HCT116 (cell line): ENCODE data around the gene PIGC. TPM values are rescaled to one million over a fixed set of nuclear protein-coding genes. Genes with fewer than 3 reads are reported as not detected.

Experiments used
- ATAC-seq: fragments of 200-7000 bp; cut with Tn5 transposase; 2 replicates; pipeline ENCODE4 v1.9.1; 2020; ENCODE audit warnings: mild to moderate bottlenecking, moderate library complexity
- BruUV-seq: library from RNA; stranded (reverse); fragments of 400-500 nt; replicated peaks from 2 replicates; lab custom pipeline; 2021; lab: Mats Ljungman, UMichigan
- CTCF ChIA-PET: fragments of 300-600 bp; sonication (Branson Sonifier 250); formaldehyde crosslinking; loops from one replicate; lab custom pipeline; 2021; ENCODE audit warnings: antibody characterized with exemption; lab: Charles Lee
- POLR2A ChIA-PET: fragments of 300-600, 350-600 bp; sonication (Branson Sonifier 250); formaldehyde crosslinking; loops from one replicate; lab custom pipeline; 2021; ENCODE audit warnings: antibody characterized with exemption; lab: Charles Lee
- RAD21 ChIA-PET, 2 experiments: fragments of 300-600 bp; sonication (Branson Sonifier 250); formaldehyde crosslinking; loops; one replicate each; lab custom pipeline; 2023; ENCODE audit warnings: low total read pairs in 2 of 2; ENCODE audit not compliant: uncharacterized antibody in 2 of 2, unreplicated experiment in 2 of 2, low non-redundant PET in 1 of 2; lab: Charles Lee
- DNase-seq: peaks from one replicate; pipeline ENCODE4 v3.0.0-alpha.2; 2010; ENCODE audit warnings: low read depth, low spot score
- H2AFZ ChIP-seq: fragments of 200-600 bp; shearing (Covaris generic), sonication (generic); 2 replicates; pipeline ENCODE4 v1.6.1; 2017; ENCODE audit warnings: low read depth, mixed run types, mixed read lengths, antibody characterized with exemption, low read length; ENCODE audit not compliant: poor library complexity, severe bottlenecking
- H3K27ac ChIP-seq: 2 replicates; pipeline ENCODE4 v1.5.1; 2012; ENCODE audit warnings: low read depth, low read length
- H3K27me3 ChIP-seq: fragments of 200-600 bp; sonication (generic); 2 replicates; pipeline ENCODE4 v1.6.1; 2016; ENCODE audit warnings: mixed run types, low read length, mixed read lengths; ENCODE audit not compliant: insufficient read depth
- H3K36me3 ChIP-seq, 2 experiments: fragments of 200-500 bp in 1 of 2; fragments of 200-600 bp in 1 of 2; sonication (Bioruptor generic) in 1 of 2; sonication (generic) in 1 of 2; 2 replicates each; pipeline versions ENCODE4 v1.5.1 to v1.6.1; 2014 to 2016; ENCODE audit warnings: low read length in 2 of 2, inconsistent platforms in 1 of 2, mixed read lengths in 1 of 2, mixed run types in 1 of 2; ENCODE audit not compliant: insufficient read depth in 2 of 2, control insufficient read depth in 1 of 2
- H3K4me1 ChIP-seq, 2 experiments: fragments of 200-600 bp in 1 of 2; sonication (generic) in 1 of 2; 2 replicates each; pipeline versions ENCODE4 v1.5.1 to v1.6.1; 2012 to 2017; ENCODE audit warnings: low read length in 2 of 2, inconsistent platforms in 1 of 2, mild to moderate bottlenecking in 1 of 2, mixed read lengths in 1 of 2, mixed run types in 1 of 2, moderate library complexity in 1 of 2; ENCODE audit not compliant: insufficient read depth in 2 of 2, control insufficient read depth in 1 of 2
- H3K4me2 ChIP-seq: fragments of 200-600 bp; sonication (generic); 2 replicates; pipeline ENCODE4 v1.6.1; 2017; ENCODE audit warnings: mixed run types, low read length, mixed read lengths
- H3K4me3 ChIP-seq, 2 experiments: fragments of 200-600 bp in 1 of 2; sonication (generic) in 1 of 2; replicated peaks in 1 of 2; 2 replicates each; pipeline ENCODE4 v1.5.1; 2011 to 2016; ENCODE audit warnings: low read length in 2 of 2, control low read depth in 1 of 2, low read depth in 1 of 2, mild to moderate bottlenecking in 1 of 2, mixed read lengths in 1 of 2, mixed run types in 1 of 2
- H3K79me2 ChIP-seq: fragments of 200-600 bp; sonication (generic); 2 replicates; pipeline ENCODE4 v1.6.1; 2017; ENCODE audit warnings: mild to moderate bottlenecking, mixed run types, low read length, moderate library complexity, mixed read lengths; ENCODE audit not compliant: insufficient read depth
- H3K9ac ChIP-seq: fragments of 200-600 bp; sonication (generic); 2 replicates; pipeline ENCODE4 v1.6.1; 2016; ENCODE audit warnings: low read length, mixed read lengths
- H3K9me2 ChIP-seq: fragments of 200-600 bp; sonication (generic), shearing (Covaris generic); 2 replicates; pipeline ENCODE4 v1.6.1; 2017; ENCODE audit warnings: mixed run types, mild to moderate bottlenecking, moderate library complexity; ENCODE audit not compliant: insufficient read depth
- H3K9me3 ChIP-seq, 2 experiments: fragments of 200-500 bp in 1 of 2; fragments of 200-600 bp in 1 of 2; sonication (Bioruptor generic) in 1 of 2; sonication (generic) in 1 of 2; 2 replicates each; pipeline ENCODE4 v1.6.1; 2014 to 2017; ENCODE audit warnings: low read length in 2 of 2, mixed read lengths in 2 of 2, inconsistent platforms in 1 of 2, low read depth in 1 of 2, mild to moderate bottlenecking in 1 of 2, mixed run types in 1 of 2, moderate library complexity in 1 of 2; ENCODE audit not compliant: control insufficient read depth in 1 of 2, insufficient read depth in 1 of 2
- H4K20me1 ChIP-seq: fragments of 200-600 bp; sonication (generic), shearing (Covaris generic); 2 replicates; pipeline ENCODE4 v1.6.1; 2017; ENCODE audit warnings: mixed run types, mild to moderate bottlenecking, moderate library complexity; ENCODE audit not compliant: insufficient read depth
- CEBPB ChIP-seq: IDR thresholded peaks from 2 replicates; pipeline ENCODE4 v1.6.1; 2012; ENCODE audit warnings: low read depth
- EGR1 ChIP-seq: IDR thresholded peaks from 2 replicates; pipeline ENCODE4 v1.6.1; 2012; ENCODE audit warnings: low read depth
- ELF1 ChIP-seq: IDR thresholded peaks from 2 replicates; pipeline ENCODE4 v1.6.1; 2012; ENCODE audit warnings: low read depth, borderline replicate concordance
- EZH2 ChIP-seq: fragments of 200-600 bp; sonication (generic); IDR thresholded peaks from 2 replicates; pipeline ENCODE4 v1.6.1; 2017; ENCODE audit warnings: antibody characterized with exemption, mixed run types
- JUND ChIP-seq: IDR thresholded peaks from 2 replicates; pipeline ENCODE4 v1.6.1; 2012
- RAD21 ChIP-seq: IDR thresholded peaks from 2 replicates; pipeline ENCODE4 v1.6.1; 2012; ENCODE audit warnings: low read depth, mild to moderate bottlenecking
- SP1 ChIP-seq: IDR thresholded peaks from 2 replicates; pipeline ENCODE4 v1.6.1; 2012; ENCODE audit warnings: low read depth
- ZFX ChIP-seq: fragments of 450-650 bp; IDR thresholded peaks from 2 replicates; pipeline ENCODE4 v1.6.1; 2017
- intact Hi-C: fragments of 100-400 bp; cut with micrococcal nuclease; formaldehyde crosslinking; loops from 2 replicates; pipeline ENCODE4 v1.10.0; 2022
- total RNA-seq: library from RNA; stranded (reverse); gene quantifications from one replicate; pipeline ENCODE4 v1.2.1, GENCODE V29; 2021; ENCODE audit not compliant: unreplicated experiment
- TF ChIP-seq, protein P1 (sequence below): IDR thresholded peaks from 2 replicates; pipeline ENCODE4 v1.6.1; 2012; ENCODE audit warnings: low read depth
- TF ChIP-seq, protein P2 (sequence below): IDR thresholded peaks from 2 replicates; pipeline ENCODE4 v1.6.1; 2012
- TF ChIP-seq, protein P3 (sequence below): IDR thresholded peaks from 2 replicates; pipeline ENCODE4 v1.6.1; 2011; ENCODE audit warnings: mild to moderate bottlenecking, low read length, moderate library complexity; ENCODE audit not compliant: insufficient replicate concordance; ENCODE audit errors: extremely low read depth

Gene PIGC
- total RNA-seq, 1 experiment from 2014 or later: 11.9 TPM

DNA sequence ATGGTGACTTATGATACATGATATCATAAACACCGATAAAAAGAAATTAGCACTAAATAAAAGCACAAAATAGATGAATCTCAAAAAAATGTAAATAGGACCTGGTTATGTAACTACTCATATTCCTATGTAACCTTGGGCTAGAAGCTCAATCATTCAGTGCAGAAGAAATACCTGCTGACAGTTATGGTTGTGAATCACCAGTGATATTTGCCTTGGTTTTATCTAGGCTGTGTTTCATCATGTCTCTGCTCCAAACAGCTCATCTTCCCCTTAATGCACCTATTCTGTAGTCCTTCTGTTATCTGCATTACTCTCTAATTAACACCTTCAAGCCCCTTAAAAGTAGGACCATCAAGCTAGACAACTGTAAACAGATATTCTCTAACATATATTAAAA lies 16.3 kb upstream of the PIGC start:
- intact Hi-C loops: no loop called here
- Histone ChIP-seq H3K36me3 (no peaks in the 10 kb centered on the region), H3K27me3 (no peaks in the 10 kb centered on the region), H3K9ac (no peak overlapping the region), H3K79me2 (no peaks in the 10 kb centered on the region), H3K4me1 (no peaks in the 10 kb centered on the region), H2AFZ (no peak overlapping the region), H4K20me1 (no peaks in the 10 kb centered on the region), H3K9me2 (no peaks in the 10 kb centered on the region), H3K4me2 (no peak overlapping the region), H3K4me3 (no peak overlapping the region), H3K27ac (no peak overlapping the region), H3K9me3 (no peaks in the 10 kb centered on the region)
- ChIA-PET RAD21 (no interaction called here), POLR2A (no interaction called here), CTCF (no interaction called here)
- TF ChIP-seq, protein P1, sequence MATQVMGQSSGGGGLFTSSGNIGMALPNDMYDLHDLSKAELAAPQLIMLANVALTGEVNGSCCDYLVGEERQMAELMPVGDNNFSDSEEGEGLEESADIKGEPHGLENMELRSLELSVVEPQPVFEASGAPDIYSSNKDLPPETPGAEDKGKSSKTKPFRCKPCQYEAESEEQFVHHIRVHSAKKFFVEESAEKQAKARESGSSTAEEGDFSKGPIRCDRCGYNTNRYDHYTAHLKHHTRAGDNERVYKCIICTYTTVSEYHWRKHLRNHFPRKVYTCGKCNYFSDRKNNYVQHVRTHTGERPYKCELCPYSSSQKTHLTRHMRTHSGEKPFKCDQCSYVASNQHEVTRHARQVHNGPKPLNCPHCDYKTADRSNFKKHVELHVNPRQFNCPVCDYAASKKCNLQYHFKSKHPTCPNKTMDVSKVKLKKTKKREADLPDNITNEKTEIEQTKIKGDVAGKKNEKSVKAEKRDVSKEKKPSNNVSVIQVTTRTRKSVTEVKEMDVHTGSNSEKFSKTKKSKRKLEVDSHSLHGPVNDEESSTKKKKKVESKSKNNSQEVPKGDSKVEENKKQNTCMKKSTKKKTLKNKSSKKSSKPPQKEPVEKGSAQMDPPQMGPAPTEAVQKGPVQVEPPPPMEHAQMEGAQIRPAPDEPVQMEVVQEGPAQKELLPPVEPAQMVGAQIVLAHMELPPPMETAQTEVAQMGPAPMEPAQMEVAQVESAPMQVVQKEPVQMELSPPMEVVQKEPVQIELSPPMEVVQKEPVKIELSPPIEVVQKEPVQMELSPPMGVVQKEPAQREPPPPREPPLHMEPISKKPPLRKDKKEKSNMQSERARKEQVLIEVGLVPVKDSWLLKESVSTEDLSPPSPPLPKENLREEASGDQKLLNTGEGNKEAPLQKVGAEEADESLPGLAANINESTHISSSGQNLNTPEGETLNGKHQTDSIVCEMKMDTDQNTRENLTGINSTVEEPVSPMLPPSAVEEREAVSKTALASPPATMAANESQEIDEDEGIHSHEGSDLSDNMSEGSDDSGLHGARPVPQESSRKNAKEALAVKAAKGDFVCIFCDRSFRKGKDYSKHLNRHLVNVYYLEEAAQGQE: no peak
- TF ChIP-seq EGR1 (no peak), JUND (no peak), CEBPB (no peak), SP1 (no peak), ELF1 (no peak), EZH2 (no peak), ZFX (no peak), RAD21 (no peak)
- TF ChIP-seq, protein P2, sequence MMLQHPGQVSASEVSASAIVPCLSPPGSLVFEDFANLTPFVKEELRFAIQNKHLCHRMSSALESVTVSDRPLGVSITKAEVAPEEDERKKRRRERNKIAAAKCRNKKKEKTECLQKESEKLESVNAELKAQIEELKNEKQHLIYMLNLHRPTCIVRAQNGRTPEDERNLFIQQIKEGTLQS: no peak
- TF ChIP-seq, protein P3, sequence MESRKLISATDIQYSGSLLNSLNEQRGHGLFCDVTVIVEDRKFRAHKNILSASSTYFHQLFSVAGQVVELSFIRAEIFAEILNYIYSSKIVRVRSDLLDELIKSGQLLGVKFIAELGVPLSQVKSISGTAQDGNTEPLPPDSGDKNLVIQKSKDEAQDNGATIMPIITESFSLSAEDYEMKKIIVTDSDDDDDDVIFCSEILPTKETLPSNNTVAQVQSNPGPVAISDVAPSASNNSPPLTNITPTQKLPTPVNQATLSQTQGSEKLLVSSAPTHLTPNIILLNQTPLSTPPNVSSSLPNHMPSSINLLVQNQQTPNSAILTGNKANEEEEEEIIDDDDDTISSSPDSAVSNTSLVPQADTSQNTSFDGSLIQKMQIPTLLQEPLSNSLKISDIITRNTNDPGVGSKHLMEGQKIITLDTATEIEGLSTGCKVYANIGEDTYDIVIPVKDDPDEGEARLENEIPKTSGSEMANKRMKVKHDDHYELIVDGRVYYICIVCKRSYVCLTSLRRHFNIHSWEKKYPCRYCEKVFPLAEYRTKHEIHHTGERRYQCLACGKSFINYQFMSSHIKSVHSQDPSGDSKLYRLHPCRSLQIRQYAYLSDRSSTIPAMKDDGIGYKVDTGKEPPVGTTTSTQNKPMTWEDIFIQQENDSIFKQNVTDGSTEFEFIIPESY: no peak
- no peak for ATAC-seq
- BruUV-seq: no TSS peak
- no peak for DNase-seq
